AG04450 (cell line): Measurements from ENCODE around the gene AMD1. TPM values are rescaled to one million over a fixed set of nuclear protein-coding genes. Genes with fewer than 3 reads are reported as not detected.

Source experiments
- CTCF ChIA-PET: fragments of 300-600, 350-600 bp; formaldehyde crosslinking; extraction: SDS; loops from one replicate; lab custom pipeline; 2022; ENCODE audit warnings: antibody characterized with exemption, inconsistent platforms; lab: Charles Lee
- POLR2A ChIA-PET: fragments of 350-600 bp; formaldehyde crosslinking; extraction: SDS; loops from one replicate; lab custom pipeline; 2021; ENCODE audit warnings: antibody characterized with exemption, inconsistent platforms; lab: Yijun Ruan, JAX
- DNase-seq: peaks from one replicate; pipeline ENCODE4 v3.0.0-alpha.2; 2011; ENCODE audit warnings: low read depth, low spot score
- H3K27ac ChIP-seq: one replicate; pipeline ENCODE4 v1.5.1; 2012; ENCODE audit warnings: low read depth, low read length, control low read depth
- H3K27me3 ChIP-seq: one replicate; pipeline ENCODE4 v1.6.0; 2012; ENCODE audit warnings: low read length; ENCODE audit not compliant: control insufficient read depth, insufficient read depth
- H3K4me3 ChIP-seq: 2 replicates; pipeline ENCODE4 v1.5.1; 2011; ENCODE audit warnings: mild to moderate bottlenecking, low read depth, low read length, control low read depth
- H3K9me3 ChIP-seq: 2 replicates; pipeline ENCODE4 v1.5.1; 2012; ENCODE audit warnings: low read length; ENCODE audit not compliant: control insufficient read depth, insufficient read depth
- CTCF ChIP-seq: IDR thresholded peaks from 2 replicates; pipeline ENCODE4 v1.5.1; 2011; ENCODE audit warnings: low read depth, low read length, control low read depth, inconsistent platforms
- polyA plus RNA-seq: library from polyadenylated mRNA; depleted of rRNA; stranded (reverse); fragments of >200 nt; gene quantifications from 2 replicates; pipeline ENCODE4 v1.2.3, GENCODE V29; 2011

Gene AMD1
- polyA plus RNA-seq, 1 experiment = 84.5 TPM

GRCh38 chr6:110876806-110877564 is 2.4 kb downstream of the AMD1 start:
- Histone ChIP-seq H3K27ac (peak overlapping the region; percentile 11), H3K4me3 (peak overlapping the region; percentile 88), H3K27me3 (no peaks in the 10 kb centered on the region), H3K9me3 (no peaks in the 10 kb centered on the region; the same call in 1 of the 2 replicates)
- CTCF ChIA-PET = interaction anchor here (0.8 to 2.1 kb wide), 3 partner anchors 135 to 349 kb away, joined by 3 to 13 read pairs (median 3); no protein-coding TSS in a partner anchor
- DNase-seq = no peak
- TF ChIP-seq CTCF = no peak
- POLR2A ChIA-PET = interaction anchor here (0.5 to 5.5 kb wide), 6 partner anchors 41 to 349 kb away, joined by 5 to 142 read pairs (median 7); partner anchors contain the start of genes CDK19 and GTF3C6

- DNase-seq = no peak
- Histone ChIP-seq H3K4me3 (peak overlapping the region; percentile 88), H3K9me3 (no peaks in the 10 kb centered on the region; the same call in 1 of the 2 replicates), H3K27ac (no peak overlapping the region), H3K27me3 (no peaks in the 10 kb centered on the region)
- CTCF ChIA-PET = interaction anchor here (1.0 to 2.3 kb wide), 3 partner anchors 195 to 350 kb away, joined by 3 to 19 read pairs (median 13); no protein-coding TSS in a partner anchor
- no peak for TF ChIP-seq CTCF
- POLR2A ChIA-PET = interaction anchor here (0.7 to 5.5 kb wide), 2 partner anchors 21 to 63 kb away, joined by 3 to 142 read pairs; partner anchors contain the start of gene CDK19
These were observed 3.0 kb downstream of the AMD1 start for GRCh38 chr6:110877569-110877968.

GRCh38 chr6:110878751-110879522 is 4.4 kb downstream of the AMD1 start:
- Histone ChIP-seq H3K4me3 (peak overlapping the region; percentile 33), H3K27ac (peak overlapping the region; percentile 70), H3K27me3 (no peaks in the 10 kb centered on the region), H3K9me3 (no peaks in the 10 kb centered on the region; the same call in 1 of the 2 replicates)
- TF ChIP-seq CTCF = peak; percentile 71
- ChIA-PET CTCF (interaction anchor here (0.6 to 2.8 kb wide), 10 partner anchors 11 to 361 kb away, joined by 3 to 27 read pairs (median 3); no protein-coding TSS in a partner anchor), POLR2A (interaction anchor here (0.6 to 1.4 kb wide), 3 partner anchors 63 to 197 kb away, joined by 3 to 6 read pairs (median 5); partner anchors contain the start of gene CDK19)
- DNase-seq = peak; percentile 20

GRCh38 chr6:110880651-110881050 is 6.1 kb downstream of the AMD1 start:
- POLR2A ChIA-PET = no interaction called here
- H3K9me3 ChIP-seq = no peaks in the 10 kb centered on the region; the same call in 1 of the 2 replicates

More at GRCh38 chr6:110880651-110881050, 6.1 kb downstream of the AMD1 start:
- no peak for DNase-seq
- no peak for TF ChIP-seq CTCF
- CTCF ChIA-PET = interaction anchor here (1.4 to 2.8 kb wide), 2 partner anchors 9 to 198 kb away, joined by 4 to 27 read pairs; no protein-coding TSS in a partner anchor
- Histone ChIP-seq H3K27ac (no peak overlapping the region), H3K27me3 (no peaks in the 10 kb centered on the region), H3K4me3 (no peak overlapping the region)
